CD4-positive, alpha-beta T cell treated with Interleukin-4 for 1 hour (primary cell): Measurements from ENCODE around the gene HCFC1.
A peak's percentile ranks its signal among the peaks of the same experiment; 100 is the strongest.

Source experiments
- DNase-seq, 2 donors: peaks; one replicate each; pipeline ENCODE4 v3.0.0-alpha.2; 2020 to 2022

Gene HCFC1

GRCh38 chrX:153902385-153902784, 69.2 kb downstream of the HCFC1 start:
- DNase-seq, result no peak

GRCh38 chrX:153901753-153902140, 69.9 kb downstream of the HCFC1 start:
- no peak for DNase-seq

- DNase-seq, result peak; percentile 71 to 81
Observed at GRCh38 chrX:153900831-153901752, 70.5 kb downstream of the HCFC1 start.

GRCh38 chrX:153897899-153898298, 73.7 kb downstream of the HCFC1 start:
- DNase-seq, result no peak
